ENCODE data around the gene NFIC.
A peak's percentile ranks its signal among the peaks of the same experiment; 100 is the strongest.

NFIC gene

DNA sequence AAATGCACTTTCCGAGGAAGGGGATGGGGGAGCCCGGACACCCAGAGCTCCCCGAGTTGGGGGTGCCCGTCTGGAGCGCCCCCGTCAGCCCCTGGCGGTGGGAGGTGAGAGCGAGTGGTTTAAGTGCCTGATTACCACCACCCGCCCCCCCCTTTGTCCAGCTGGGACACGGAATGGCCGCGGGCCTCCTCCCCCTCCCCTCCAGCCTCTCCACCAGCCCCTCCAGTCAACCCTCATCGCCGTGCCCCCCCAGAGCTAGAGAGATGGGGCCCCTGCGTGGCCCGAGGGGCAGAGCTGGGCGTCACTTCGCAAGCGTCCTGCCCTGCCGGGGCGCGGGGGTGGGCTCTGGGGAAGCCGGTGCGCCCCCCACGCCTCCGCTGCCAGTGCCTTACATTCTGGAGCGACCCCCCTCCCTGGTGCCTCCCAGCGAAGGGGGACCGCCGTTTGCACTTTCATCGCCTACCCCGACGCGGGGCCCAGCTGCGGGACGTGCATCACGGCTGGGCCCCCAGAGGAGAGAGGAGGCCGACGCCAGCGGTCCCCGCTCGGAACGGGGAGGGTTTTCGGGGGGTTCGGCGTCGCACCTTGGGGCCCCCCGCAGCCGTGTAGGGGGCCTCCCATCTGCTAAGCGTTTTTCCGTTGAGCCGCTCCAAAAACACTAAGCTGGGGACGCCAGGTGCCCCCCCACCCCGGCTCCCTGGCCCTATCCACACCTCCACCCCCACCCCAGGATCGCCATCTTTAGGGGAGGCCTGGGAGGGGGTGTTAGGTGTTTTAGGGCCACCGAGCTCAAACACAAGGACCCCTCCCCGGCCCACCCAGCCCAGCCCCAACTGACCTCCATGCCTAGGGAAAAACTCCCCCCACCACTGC lies 97.6 kb downstream of the NFIC start:
- H3K4me3 ChIP-seq: no peak overlapping the region
- TF ChIP-seq, protein P1, sequence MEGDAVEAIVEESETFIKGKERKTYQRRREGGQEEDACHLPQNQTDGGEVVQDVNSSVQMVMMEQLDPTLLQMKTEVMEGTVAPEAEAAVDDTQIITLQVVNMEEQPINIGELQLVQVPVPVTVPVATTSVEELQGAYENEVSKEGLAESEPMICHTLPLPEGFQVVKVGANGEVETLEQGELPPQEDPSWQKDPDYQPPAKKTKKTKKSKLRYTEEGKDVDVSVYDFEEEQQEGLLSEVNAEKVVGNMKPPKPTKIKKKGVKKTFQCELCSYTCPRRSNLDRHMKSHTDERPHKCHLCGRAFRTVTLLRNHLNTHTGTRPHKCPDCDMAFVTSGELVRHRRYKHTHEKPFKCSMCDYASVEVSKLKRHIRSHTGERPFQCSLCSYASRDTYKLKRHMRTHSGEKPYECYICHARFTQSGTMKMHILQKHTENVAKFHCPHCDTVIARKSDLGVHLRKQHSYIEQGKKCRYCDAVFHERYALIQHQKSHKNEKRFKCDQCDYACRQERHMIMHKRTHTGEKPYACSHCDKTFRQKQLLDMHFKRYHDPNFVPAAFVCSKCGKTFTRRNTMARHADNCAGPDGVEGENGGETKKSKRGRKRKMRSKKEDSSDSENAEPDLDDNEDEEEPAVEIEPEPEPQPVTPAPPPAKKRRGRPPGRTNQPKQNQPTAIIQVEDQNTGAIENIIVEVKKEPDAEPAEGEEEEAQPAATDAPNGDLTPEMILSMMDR (IDR thresholded peaks at IDR 0.05): no peak
- no peak for DNase-seq (ENCODE audit: low spot score)
- H3K27ac ChIP-seq: peak overlapping the region; percentile 57 to 86

- TF ChIP-seq, protein P1 (IDR thresholded peaks at IDR 0.05): no peak
- Histone ChIP-seq H3K4me3 (no peak overlapping the region), H3K27ac (peak overlapping the region; percentile 57 to 86)
- DNase-seq (ENCODE audit: low spot score): no peak
Measured at GRCh38 chr19:3464587-3465235, 98.3 kb downstream of the NFIC start.

DNA sequence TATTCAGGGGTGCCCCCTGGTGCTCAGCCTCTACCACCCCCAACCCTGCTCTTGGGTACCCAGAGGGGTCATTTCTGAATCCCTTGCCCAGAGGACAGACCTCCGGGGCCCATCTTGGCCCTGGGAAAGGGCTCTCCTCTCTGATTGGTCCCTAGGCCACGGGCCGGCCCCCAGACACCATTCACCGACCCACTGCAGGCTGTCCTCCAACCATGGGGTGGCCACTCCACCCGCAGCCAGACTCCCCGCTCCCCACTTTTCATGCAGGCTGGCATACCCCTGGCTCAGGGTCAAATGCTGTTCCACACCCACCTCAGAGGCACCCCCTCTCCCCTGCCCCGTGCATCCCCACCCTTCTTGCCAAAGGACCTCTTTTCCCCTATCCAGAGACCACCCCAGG lies 99.2 kb downstream of the NFIC start:
- DNase-seq (ENCODE audit: low spot score): no peak
- Histone ChIP-seq H3K4me3 (no peak overlapping the region), H3K27ac (peak overlapping the region; percentile 83 to 89)
- TF ChIP-seq, protein P1 (IDR thresholded peaks at IDR 0.05): no peak

DNA sequence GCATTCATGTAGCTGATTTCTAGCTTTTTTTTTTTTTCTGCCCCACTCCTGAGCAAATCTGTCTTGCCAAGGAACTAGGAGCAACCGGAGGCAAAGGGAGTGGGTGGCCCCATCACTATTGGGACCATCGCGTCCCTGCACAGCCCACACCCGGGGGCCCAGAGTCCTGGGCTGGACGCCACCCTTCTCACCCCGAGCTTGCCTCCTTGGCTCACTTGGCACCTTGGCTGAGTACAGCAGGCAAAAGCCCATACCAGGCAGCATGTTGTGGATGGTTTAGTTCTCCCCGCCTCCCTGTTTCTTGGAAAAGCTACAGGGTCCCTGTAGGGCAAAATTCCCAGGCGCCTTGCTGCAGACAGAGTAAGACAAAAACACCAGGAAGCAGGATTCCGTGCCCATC lies 100.3 kb downstream of the NFIC start:
- peak; percentile 93 for DNase-seq (ENCODE audit: low spot score)
- no peak overlapping the region for H3K4me3 ChIP-seq
- TF ChIP-seq, protein P1 (IDR thresholded peaks at IDR 0.05): no peak

DNA sequence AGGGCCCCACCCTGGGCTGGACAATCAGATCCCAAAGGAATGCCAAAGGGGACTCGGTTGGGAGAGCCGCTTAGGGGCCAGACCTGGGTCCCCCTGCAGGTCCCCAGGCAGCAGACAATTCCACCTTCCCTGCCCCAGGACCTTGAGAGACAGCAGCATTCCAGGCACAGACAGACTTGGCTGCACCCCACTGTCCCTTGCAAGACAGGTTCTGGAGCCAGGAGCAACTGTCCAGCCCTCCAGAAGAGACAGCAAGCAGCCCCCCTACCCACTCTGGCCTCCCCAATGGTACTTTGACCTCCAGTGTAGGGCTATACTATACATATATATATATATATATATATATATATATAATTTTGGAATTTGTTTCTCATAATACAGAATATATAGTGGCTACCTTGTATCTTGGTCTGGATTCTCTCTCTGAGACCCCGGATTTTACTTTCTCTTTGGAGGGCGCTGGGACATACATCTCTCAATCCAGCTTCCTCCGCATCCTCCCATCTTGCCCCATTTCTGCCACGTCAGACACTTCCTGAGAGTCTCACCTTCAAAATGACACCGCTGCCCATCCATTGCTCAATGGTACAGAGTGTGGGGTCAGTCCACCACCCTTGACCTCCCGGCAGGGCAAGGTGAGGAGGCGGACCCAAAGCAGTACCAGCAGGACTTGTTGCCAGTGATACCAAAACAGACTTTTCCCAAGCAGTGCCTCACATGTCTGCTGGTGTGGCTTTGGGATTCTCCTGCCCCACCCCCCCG lies 101.2 kb downstream of the NFIC start:
- no peak for DNase-seq (ENCODE audit: low spot score)
- TF ChIP-seq, protein P1 (IDR thresholded peaks at IDR 0.05): no peak
- Histone ChIP-seq H3K27ac (peak overlapping the region; percentile 83 to 89), H3K4me3 (no peak overlapping the region)

More for the DNA sequence above, 100.3 kb downstream of the NFIC start:
- peak overlapping the region; percentile 83 to 89 for H3K27ac ChIP-seq

GRCh38 chr19:3468211-3468610 lies 101.8 kb downstream of the NFIC start:
- Histone ChIP-seq H3K27ac (peak overlapping the region; percentile 76 to 83), H3K4me3 (no peak overlapping the region)
- TF ChIP-seq, protein P1 (IDR thresholded peaks at IDR 0.05): no peak

More at GRCh38 chr19:3468211-3468610, 101.8 kb downstream of the NFIC start:
- no peak for DNase-seq (ENCODE audit: low spot score)
